ENCODE data around the gene BCL2L13. TPM values are rescaled to one million over a fixed set of nuclear protein-coding genes. Genes with fewer than 3 reads are reported as not detected.

BCL2L13 gene
- total RNA-seq, 1 donor from 2014 or later: 60.1 TPM

GRCh38 chr22:17724678-17725499 lies 86.3 kb downstream of the BCL2L13 start:
- Mint-ChIP-seq H3K9me3 (ENCODE audit: unreplicated experiment) (no peaks in the 10 kb centered on the region), H3K27ac (ENCODE audit: unreplicated experiment) (peak overlapping the region; percentile 71), H3K36me3 (ENCODE audit: unreplicated experiment) (peaks cover 25% of the 10 kb centered on the region), H3K4me3 (ENCODE audit: unreplicated experiment) (no peak overlapping the region), H3K4me1 (ENCODE audit: unreplicated experiment) (peaks cover 69% of the 10 kb centered on the region), H3K27me3 (ENCODE audit: unreplicated experiment) (no peaks in the 10 kb centered on the region)
- TF ChIP-seq CTCF (IDR thresholded peaks at IDR 0.05): no peak
- DNase-seq (ENCODE audit: extremely low spot score, unreplicated experiment): peak; percentile 6

DNA sequence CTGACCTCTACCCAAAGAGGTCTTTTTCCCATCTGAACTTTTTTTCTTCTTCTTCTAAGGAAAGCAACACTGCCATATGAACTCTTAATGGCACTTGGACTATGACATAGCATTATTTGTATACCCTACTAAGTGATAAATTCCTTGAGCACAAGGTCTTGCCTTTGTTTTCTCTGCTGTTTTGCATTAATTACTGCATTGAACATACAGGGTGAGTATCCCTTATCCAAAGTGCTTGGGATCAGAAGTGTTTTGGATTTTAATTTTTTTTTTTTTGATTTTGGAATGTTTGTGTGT lies 86.9 kb downstream of the BCL2L13 start:
- peak overlapping the region; percentile 71 for H3K27ac Mint-ChIP-seq (ENCODE audit: unreplicated experiment)
- no peaks in the 10 kb centered on the region for H3K9me3 Mint-ChIP-seq (ENCODE audit: unreplicated experiment)
- no peak for DNase-seq (ENCODE audit: extremely low spot score, unreplicated experiment)
- H3K4me3 Mint-ChIP-seq (ENCODE audit: unreplicated experiment): no peak overlapping the region
- peaks cover 30% of the 10 kb centered on the region for H3K36me3 Mint-ChIP-seq (ENCODE audit: unreplicated experiment)
- H3K4me1 Mint-ChIP-seq (ENCODE audit: unreplicated experiment): peaks cover 67% of the 10 kb centered on the region
- no peak for TF ChIP-seq CTCF (IDR thresholded peaks at IDR 0.05)
- no peaks in the 10 kb centered on the region for H3K27me3 Mint-ChIP-seq (ENCODE audit: unreplicated experiment)

GRCh38 chr22:17726006-17726927 lies 87.7 kb downstream of the BCL2L13 start:
- Mint-ChIP-seq H3K27ac (ENCODE audit: unreplicated experiment) (peak overlapping the region; percentile 95), H3K4me1 (ENCODE audit: unreplicated experiment) (peaks cover 64% of the 10 kb centered on the region)
- no peak for TF ChIP-seq CTCF (IDR thresholded peaks at IDR 0.05)

DNA sequence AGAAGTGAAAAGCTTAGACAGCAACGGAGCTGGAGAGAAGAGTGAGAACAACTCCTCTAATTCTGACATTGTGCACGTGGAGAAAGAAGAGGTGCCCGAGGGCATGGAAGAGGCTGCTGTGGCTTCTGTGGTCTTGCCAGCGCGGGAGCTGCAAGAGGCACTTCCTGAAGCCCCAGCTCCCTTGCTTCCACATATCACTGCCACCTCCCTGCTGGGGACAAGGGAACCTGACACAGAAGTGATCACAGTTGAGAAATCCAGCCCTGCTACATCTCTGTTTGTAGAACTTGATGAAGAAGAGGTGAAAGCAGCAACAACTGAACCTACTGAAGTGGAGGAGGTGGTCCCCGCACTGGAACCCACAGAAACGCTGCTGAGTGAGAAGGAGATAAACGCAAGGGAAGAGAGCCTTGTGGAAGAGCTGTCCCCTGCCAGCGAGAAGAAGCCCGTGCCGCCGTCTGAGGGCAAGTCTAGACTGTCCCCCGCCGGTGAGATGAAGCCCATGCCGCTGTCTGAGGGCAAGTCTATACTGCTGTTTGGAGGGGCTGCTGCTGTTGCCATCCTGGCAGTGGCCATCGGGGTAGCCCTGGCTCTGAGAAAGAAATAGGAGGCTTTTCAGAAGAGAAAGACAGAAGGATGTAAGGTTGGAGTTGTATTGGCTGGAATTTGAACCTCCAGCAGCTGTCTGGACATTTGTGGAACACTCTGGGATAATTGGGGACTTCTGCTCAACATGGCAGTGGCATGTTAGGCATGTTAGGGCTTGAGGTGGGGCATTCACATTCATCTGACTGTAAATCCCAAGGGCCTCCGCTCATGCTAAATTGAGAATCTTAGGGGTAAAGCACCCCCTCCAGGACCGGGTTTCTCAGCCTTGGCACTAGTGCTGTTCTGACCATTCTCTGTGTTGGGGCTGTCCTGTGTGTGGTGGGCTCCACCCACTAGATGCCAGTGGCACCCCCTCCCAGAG lies 88.7 kb downstream of the BCL2L13 start:
- H3K36me3 Mint-ChIP-seq (ENCODE audit: unreplicated experiment): peaks cover 39% of the 10 kb centered on the region
- H3K9me3 Mint-ChIP-seq (ENCODE audit: unreplicated experiment): no peaks in the 10 kb centered on the region
- TF ChIP-seq CTCF (IDR thresholded peaks at IDR 0.05): no peak
- H3K27ac Mint-ChIP-seq (ENCODE audit: unreplicated experiment): peak overlapping the region; percentile 95
- no peak for DNase-seq (ENCODE audit: extremely low spot score, unreplicated experiment)
- peak overlapping the region; percentile 43 for H3K4me3 Mint-ChIP-seq (ENCODE audit: unreplicated experiment)
- no peaks in the 10 kb centered on the region for H3K27me3 Mint-ChIP-seq (ENCODE audit: unreplicated experiment)
- H3K4me1 Mint-ChIP-seq (ENCODE audit: unreplicated experiment): peaks cover 58% of the 10 kb centered on the region

More at GRCh38 chr22:17726006-17726927, 87.7 kb downstream of the BCL2L13 start:
- no peak for DNase-seq (ENCODE audit: extremely low spot score, unreplicated experiment)
- no peaks in the 10 kb centered on the region for H3K27me3 Mint-ChIP-seq (ENCODE audit: unreplicated experiment)
- peak overlapping the region; percentile 43 for H3K4me3 Mint-ChIP-seq (ENCODE audit: unreplicated experiment)
- no peaks in the 10 kb centered on the region for H3K9me3 Mint-ChIP-seq (ENCODE audit: unreplicated experiment)
- peaks cover 33% of the 10 kb centered on the region for H3K36me3 Mint-ChIP-seq (ENCODE audit: unreplicated experiment)

All from osteocyte (in vitro differentiated cells).